Mesothelial cell of epicardium (in vitro differentiated cells): ENCODE measurements around the gene DLG3. TPM values are rescaled to one million over a fixed set of nuclear protein-coding genes. Genes with fewer than 3 reads are reported as not detected.

Source experiments
- total RNA-seq: library from RNA; stranded (reverse); gene quantifications from 3 replicates; pipeline ENCODE4 v1.2.1, GENCODE V29; 2021

DLG3 gene
- total RNA-seq, 1 donor from 2014 or later, result 39.1 TPM

Other genes starting within 250 kb of the DLG3 start
- not detected in 3 replicates for gene AWAT1, start 210.2 kb upstream of the DLG3 start, total RNA-seq
- gene P2RY4, start 184.6 kb upstream of the DLG3 start, total RNA-seq, result 0.94 to 1.1 TPM (median 0.97 TPM) in 3 replicates
- not detected in 3 replicates for gene ARR3, start 176.5 kb upstream of the DLG3 start, total RNA-seq
- not detected in 3 replicates for gene RAB41, start 162.7 kb upstream of the DLG3 start, total RNA-seq
- gene PDZD11, start 154.9 kb upstream of the DLG3 start, total RNA-seq, result 32.1 to 34.8 TPM (median 32.5 TPM) in 3 replicates
- 12.2 to 13.1 TPM (median 12.7 TPM) in 3 replicates for gene KIF4A, start 154.7 kb upstream of the DLG3 start, total RNA-seq
- 0.29 to 0.36 TPM (median 0.31 TPM) in 3 replicates for gene GDPD2, start 21.5 kb upstream of the DLG3 start, total RNA-seq